Measurements from ENCODE around the gene ARHGAP40.

- TF ChIP-seq YY1 (IDR thresholded peaks at IDR 0.05; ENCODE audit: insufficient read depth, insufficient read length) = no peak
- TF ChIP-seq SUZ12 (IDR thresholded peaks at IDR 0.05; ENCODE audit: extremely low read depth, insufficient read depth, insufficient read length) = no peak
- no peak for TF ChIP-seq ZNF274 (IDR thresholded peaks at IDR 0.05; ENCODE audit: low read depth, low read length)
Measured at GRCh38 chr20:38670786-38671185, 69.2 kb downstream of the ARHGAP40 start.
